T-cell (primary cell): ENCODE measurements around the gene TRIM7. TPM values are rescaled to one million over a fixed set of nuclear protein-coding genes. Genes with fewer than 3 reads are reported as not detected.
"Not testable (repeated sequence)": the region's sequence is repeated elsewhere in the genome, so short reads cannot be mapped to it uniquely, and the experiment has no call there.

ENCODE experiments used
- ATAC-seq, 4 experiments: fragments of 200-7000 bp in 3 of 4; fragments of 150-1000 bp in 1 of 4; cut with Tn5 transposase; replicated peaks in 1 of 4; 1 replicate in 3 of 4; 2 replicates in 1 of 4; pipeline ENCODE4 v1.10.0; 2021; ENCODE audit warnings: moderate library complexity in 3 of 4, mild to moderate bottlenecking in 2 of 4, moderate number of reproducible peaks in 1 of 4
- CTCF ChIA-PET, 2 donors: fragments of 300-600 bp; sonication (Branson Sonifier 250); formaldehyde crosslinking; loops; one replicate each; lab custom pipeline; 2022; ENCODE audit warnings: antibody characterized with exemption in 2 of 2; lab: Charles Lee
- POLR2A ChIA-PET, 2 donors: fragments of 300-600 bp; sonication (Branson Sonifier 250); formaldehyde crosslinking; loops; one replicate each; lab custom pipeline; 2022; ENCODE audit warnings: antibody characterized with exemption in 2 of 2; lab: Charles Lee
- DNase-seq, 35 experiments: peaks; one replicate each; pipeline versions ENCODE4 v3.0.0 to v3.0.0-alpha.2; 2013 to 2023
- H3K27ac ChIP-seq: one replicate; pipeline ENCODE4 v1.5.1; 2013; ENCODE audit warnings: low read length
- H3K27me3 ChIP-seq, 2 experiments: replicated peaks in 1 of 2; 1 replicate in 1 of 2; 2 replicates in 1 of 2; pipeline versions ENCODE4 v1.6.1 to v1.7.0; 2013; ENCODE audit warnings: low read length in 1 of 2, mixed read lengths in 1 of 2; ENCODE audit not compliant: control insufficient read depth in 2 of 2, insufficient read depth in 2 of 2; ENCODE audit errors: extremely low read depth in 1 of 2
- H3K36me3 ChIP-seq, 2 donors: 1 replicate in 1 of 2; 2 replicates in 1 of 2; pipeline versions ENCODE4 v1.6.1 to v1.7.0; 2013; ENCODE audit warnings: low read length in 1 of 2; ENCODE audit not compliant: control insufficient read depth in 2 of 2, insufficient read depth in 1 of 2; ENCODE audit errors: extremely low read depth in 1 of 2
- H3K4me1 ChIP-seq, 2 experiments: 1 replicate in 1 of 2; 2 replicates in 1 of 2; pipeline versions ENCODE4 v1.6.1 to v1.7.0; 2013; ENCODE audit warnings: low read length in 2 of 2, mixed read lengths in 1 of 2; ENCODE audit not compliant: insufficient read depth in 2 of 2, control insufficient read depth in 1 of 2; ENCODE audit errors: extremely low read depth in 1 of 2
- H3K4me3 ChIP-seq, 2 donors: 1 replicate in 1 of 2; 2 replicates in 1 of 2; pipeline versions ENCODE4 v1.5.1 to v1.7.0; 2013; ENCODE audit warnings: mild to moderate bottlenecking in 2 of 2, low read length in 1 of 2, moderate library complexity in 1 of 2; ENCODE audit not compliant: control insufficient read depth in 1 of 2; ENCODE audit errors: extremely low read depth in 1 of 2
- H3K9me3 ChIP-seq: 2 replicates; pipeline ENCODE4 v1.7.0; 2013
- H3K27ac Mint-ChIP-seq, 2 donors: one replicate each; pipeline ENCODE4 v1.8.0; 2020 to 2021; ENCODE audit warnings: mild to moderate bottlenecking in 2 of 2, mixed read lengths in 2 of 2
- H3K27me3 Mint-ChIP-seq, 2 donors: one replicate each; pipeline ENCODE4 v1.8.0; 2021 to 2022; ENCODE audit warnings: mixed read lengths in 2 of 2
- H3K36me3 Mint-ChIP-seq: one replicate; pipeline ENCODE4 v1.8.0; 2021; ENCODE audit warnings: mixed read lengths
- H3K4me1 Mint-ChIP-seq, 3 donors: one replicate each; pipeline ENCODE4 v1.8.0; 2020 to 2022; ENCODE audit warnings: mixed read lengths in 3 of 3, mild to moderate bottlenecking in 1 of 3
- H3K4me3 Mint-ChIP-seq, 3 donors: one replicate each; pipeline ENCODE4 v1.8.0; 2020 to 2022; ENCODE audit warnings: mild to moderate bottlenecking in 3 of 3, mixed read lengths in 3 of 3, moderate library complexity in 3 of 3
- H3K9me3 Mint-ChIP-seq, 3 donors: one replicate each; pipeline ENCODE4 v1.8.0; 2020 to 2022; ENCODE audit warnings: mixed read lengths in 3 of 3
- WGBS: methylation state at CpG from one replicate; pipeline ENCODE4 v1.1.5; 2013; ENCODE audit warnings: missing lambda C conversion rate; ENCODE audit not compliant: insufficient coverage; 5-methylcytosine and 5-hydroxymethylcytosine counted together
- total RNA-seq, 35 experiments: library from RNA in 6 of 35; stranded (reverse) in 6 of 35; fragments of 120-200 nt in 1 of 35; gene quantifications; one replicate each; pipeline versions ENCODE4 v1.2.1 to v1.2.4 and lab custom pipeline; 2013 to 2026

TRIM7 gene
- total RNA-seq, 5 donors from 2014 or later (not counting 1 experiment from before 2014, with no cell fraction given), result 1.6 to 3.1 (median 3.0) TPM

DNA sequence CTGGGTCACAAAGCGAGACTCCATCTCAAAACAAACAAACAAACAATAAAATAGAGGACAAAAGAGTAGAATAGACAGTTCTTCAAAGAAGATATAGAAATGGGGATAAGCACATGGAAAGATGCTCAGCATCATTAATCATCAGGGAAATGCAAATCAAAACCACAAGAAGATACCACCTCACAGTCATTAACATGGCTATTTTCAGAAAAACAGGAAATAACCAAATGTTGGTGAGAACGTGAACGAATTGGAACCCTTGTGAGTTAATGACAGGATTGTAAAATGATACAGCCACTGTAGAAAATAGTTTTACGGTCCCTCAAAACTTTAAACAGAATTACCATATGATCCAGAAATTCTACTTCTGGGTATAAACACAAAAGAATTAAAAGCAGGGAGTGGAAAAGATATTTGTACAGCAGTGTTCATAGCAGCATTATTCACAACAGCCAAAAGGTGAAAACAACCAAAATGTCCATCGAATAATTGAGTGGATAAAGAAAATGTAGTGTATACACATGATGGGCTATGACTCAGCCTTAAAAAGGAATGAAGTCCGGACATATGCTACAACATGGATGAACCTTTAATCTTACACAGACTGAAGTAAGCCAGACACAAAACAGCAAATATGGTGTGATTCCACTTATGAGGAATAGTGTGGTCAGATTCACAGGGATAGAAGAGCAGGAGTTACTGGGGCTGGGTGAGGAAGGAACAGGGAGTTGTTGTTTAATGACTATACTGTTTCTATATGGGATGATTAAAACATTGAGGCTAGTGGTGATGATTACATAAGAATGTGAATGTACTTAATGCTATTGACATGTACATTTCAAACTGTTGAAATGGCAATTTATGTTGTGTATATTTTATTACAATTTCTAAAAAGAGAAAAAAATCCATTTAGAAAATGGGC is 37.9 kb downstream of the TRIM7 start:
- Mint-ChIP-seq H3K9me3 (no peaks in the 10 kb centered on the region), H3K4me1 (peaks cover 30 to 57% (median 45%) of the 10 kb centered on the region in 3 donors), H3K27me3 (peaks cover 8 to 91% of the 10 kb centered on the region in 2 donors), H3K36me3 (no peaks in the 10 kb centered on the region), H3K4me3 (no peak overlapping the region), H3K27ac (no peak overlapping the region)
- Histone ChIP-seq H3K36me3 (no peaks in the 10 kb centered on the region), H3K9me3 (no peaks in the 10 kb centered on the region), H3K27me3 (peaks cover 18 to 74% of the 10 kb centered on the region in 2 experiments), H3K4me1 (peaks cover 2 to 28% of the 10 kb centered on the region in 2 experiments), H3K4me3 (no peak overlapping the region), H3K27ac (no peak overlapping the region)
- no peak for ATAC-seq
- DNase-seq, result peak in 1 of 35 experiments; percentile 23
- 100% methylated on average over 1 of the region's 6 CpGs for whole genome bisulfite sequencing
- POLR2A ChIA-PET, result no interaction called here
- CTCF ChIA-PET, result no interaction called here

DNA sequence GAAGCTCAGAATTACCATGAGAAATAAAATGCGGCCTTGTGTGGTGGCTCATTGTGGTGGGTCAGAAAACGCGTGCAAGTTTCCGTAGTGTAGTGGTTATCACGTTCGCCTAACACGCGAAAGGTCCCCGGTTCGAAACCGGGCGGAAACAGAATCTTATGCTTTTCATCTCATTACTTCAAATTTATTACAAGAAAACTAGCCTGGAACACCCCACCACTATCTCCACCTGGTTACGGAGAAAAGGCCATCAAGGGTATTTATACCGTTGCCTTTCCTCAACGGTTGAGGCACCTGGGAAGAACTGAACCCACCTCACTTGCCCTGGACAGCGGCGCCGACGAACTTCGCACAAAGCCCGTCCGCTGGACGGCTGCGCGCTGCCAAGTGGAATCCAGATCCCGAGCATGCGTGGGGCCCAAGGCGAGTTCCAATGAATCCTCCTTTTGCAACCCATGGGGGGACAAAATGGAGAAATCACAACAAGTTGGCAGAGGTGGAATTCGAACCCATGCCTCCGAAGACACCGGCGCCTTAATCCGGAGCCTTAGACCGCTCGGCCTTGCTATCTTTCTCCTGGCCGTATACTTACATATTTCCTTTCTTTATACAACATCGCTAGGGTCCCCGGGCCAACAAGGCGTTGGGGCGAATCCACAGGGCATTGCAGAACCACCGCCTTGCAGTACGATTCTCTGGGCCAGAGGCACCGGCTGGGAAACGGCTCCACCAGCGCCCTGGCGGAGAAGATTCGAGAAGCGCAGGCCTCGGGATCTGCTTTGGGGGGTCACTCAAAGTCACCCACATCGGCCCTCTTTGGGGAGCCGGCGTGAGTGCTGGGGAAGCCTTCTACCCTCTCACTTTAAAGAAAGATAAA is 40.7 kb downstream of the TRIM7 start:
- Histone ChIP-seq H3K4me1 (peaks cover 2 to 39% of the 10 kb centered on the region in 2 experiments), H3K27me3 (peaks cover 7 to 57% of the 10 kb centered on the region in 2 experiments), H3K9me3 (no peaks in the 10 kb centered on the region), H3K36me3 (no peaks in the 10 kb centered on the region), H3K4me3 (peak overlapping the region in 1 of 2 donors; percentile 11), H3K27ac (no peak overlapping the region)
- ChIA-PET CTCF (no interaction called here), POLR2A (no interaction called here)
- DNase-seq (no peak), ATAC-seq (no peak)
- 24% methylated on average over 36 of the region's 52 CpGs for WGBS
- H3K27ac Mint-ChIP-seq, result no peak overlapping the region
- peaks cover 8 to 72% of the 10 kb centered on the region in 2 donors for H3K27me3 Mint-ChIP-seq
- peak overlapping the region in 1 of 3 donors; percentile 63 for H3K4me3 Mint-ChIP-seq
- H3K36me3 Mint-ChIP-seq, result no peaks in the 10 kb centered on the region
- peaks cover 33 to 55% (median 45%) of the 10 kb centered on the region in 3 donors for H3K4me1 Mint-ChIP-seq
- H3K9me3 Mint-ChIP-seq, result no peaks in the 10 kb centered on the region

DNA sequence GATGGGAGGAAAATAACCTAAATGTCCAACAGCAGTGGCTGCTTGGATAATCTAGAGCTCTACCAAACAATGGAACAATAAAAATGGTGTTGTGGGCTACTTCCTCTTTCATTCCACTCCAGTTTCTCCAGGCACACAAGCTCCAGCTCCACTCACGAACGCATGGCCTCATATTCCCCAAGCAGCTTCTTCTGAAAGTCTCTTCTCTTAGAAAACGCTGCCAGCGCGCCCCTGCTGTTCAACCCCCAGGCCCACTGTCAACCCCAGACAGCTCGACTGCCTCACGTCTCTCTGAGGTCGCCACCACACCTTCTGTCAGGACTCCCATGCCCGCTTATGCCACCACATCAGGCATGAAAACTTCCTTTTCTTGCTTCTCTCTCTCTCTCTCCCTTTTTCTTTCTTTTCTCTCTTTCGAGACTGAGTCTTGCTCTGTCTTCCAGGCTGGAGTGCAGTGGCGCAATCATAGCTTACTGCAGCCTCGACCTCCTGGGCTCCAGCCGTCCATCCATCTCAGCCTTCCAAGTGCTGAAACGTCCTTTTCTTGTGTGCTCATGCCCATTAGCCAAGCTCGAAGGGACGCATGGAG is 41.4 kb downstream of the TRIM7 start:
- DNase-seq, result peak in 1 of 35 experiments; percentile 22
- peaks cover 32 to 50% (median 44%) of the 10 kb centered on the region in 3 donors for H3K4me1 Mint-ChIP-seq
- Histone ChIP-seq H3K27me3 (peaks cover 5 to 57% of the 10 kb centered on the region in 2 experiments), H3K27ac (no peak overlapping the region), H3K9me3 (no peaks in the 10 kb centered on the region), H3K36me3 (no peaks in the 10 kb centered on the region), H3K4me3 (no peak overlapping the region), H3K4me1 (peaks cover 2 to 39% of the 10 kb centered on the region in 2 experiments)
- no peaks in the 10 kb centered on the region for H3K9me3 Mint-ChIP-seq
- ChIA-PET POLR2A (no interaction called here), CTCF (interaction anchor here in 1 of 2 donors (0.7 kb wide), 1 partner anchor 63 kb away, joined by 3 read pairs; no protein-coding TSS in a partner anchor)
- peak overlapping the region in 1 of 3 donors; percentile 63 for H3K4me3 Mint-ChIP-seq
- H3K27me3 Mint-ChIP-seq, result peaks cover 4 to 67% of the 10 kb centered on the region in 2 donors
- no peaks in the 10 kb centered on the region for H3K36me3 Mint-ChIP-seq
- 53% methylated on average over 10 of the region's 16 CpGs for WGBS
- peak overlapping the region in 1 of 2 donors; percentile 34 for H3K27ac Mint-ChIP-seq
- no peak for ATAC-seq

DNA sequence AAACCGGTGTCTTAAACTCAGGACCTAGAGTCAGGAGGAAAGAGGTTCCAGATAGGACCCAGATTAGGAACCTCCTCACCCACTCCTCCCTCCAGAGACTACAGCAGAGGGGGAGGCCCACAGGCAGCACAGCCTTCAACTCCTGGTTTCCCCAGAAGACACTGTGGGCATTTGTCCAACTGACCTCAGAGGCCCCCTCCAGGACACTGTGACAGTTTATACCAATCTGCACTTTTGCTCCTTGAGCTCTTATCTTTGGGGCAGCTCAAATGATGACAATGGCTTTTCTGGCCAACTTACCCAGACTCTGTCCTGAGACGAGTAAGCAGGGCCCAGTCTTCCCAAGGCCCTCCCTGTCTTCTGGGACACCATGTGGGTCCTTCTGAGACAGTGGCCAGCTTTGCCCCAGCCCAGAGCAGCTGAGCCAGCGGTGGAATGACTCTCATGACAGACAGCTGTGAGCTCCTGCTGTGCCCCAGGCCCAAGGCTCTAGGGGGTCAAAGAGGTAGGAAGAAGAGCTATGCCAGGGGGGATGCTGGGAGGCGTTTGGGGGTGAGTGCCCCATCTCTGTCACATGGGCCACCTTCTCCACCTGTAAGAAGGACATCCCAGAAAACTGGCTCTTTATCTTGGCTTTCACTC is 43.3 kb downstream of the TRIM7 start:
- DNase-seq (no peak), ATAC-seq (no peak)
- no peaks in the 10 kb centered on the region for H3K9me3 Mint-ChIP-seq
- peak overlapping the region in 1 of 3 donors; percentile 75 for H3K4me3 Mint-ChIP-seq
- H3K4me1 ChIP-seq, result peaks cover 0 to 39% of the 10 kb centered on the region in 2 experiments
- WGBS, result 96% methylated on average over 2 of the region's 4 CpGs
- H3K36me3 ChIP-seq, result no peaks in the 10 kb centered on the region
- H3K27ac ChIP-seq, result peak overlapping the region; percentile 80
- ChIA-PET POLR2A (interaction anchor here in 1 of 2 donors (0.6 kb wide), 1 partner anchor 657 kb away, joined by 3 read pairs; no protein-coding TSS in a partner anchor), CTCF (interaction anchor here (0.6 to 1.1 kb wide), 2 partner anchors 23 to 24 kb away, joined by 3 read pairs; no protein-coding TSS in a partner anchor)
- H3K27me3 ChIP-seq, result peaks cover under 1 to 53% of the 10 kb centered on the region in 2 experiments
- H3K9me3 ChIP-seq, result no peaks in the 10 kb centered on the region
- H3K36me3 Mint-ChIP-seq, result no peaks in the 10 kb centered on the region
- H3K4me1 Mint-ChIP-seq, result peaks cover 29 to 42% (median 35%) of the 10 kb centered on the region in 3 donors
- H3K27ac Mint-ChIP-seq, result peak overlapping the region in 1 of 2 donors; percentile 80
- H3K4me3 ChIP-seq, result peak overlapping the region in 1 of 2 donors; percentile 43
- peaks cover 4 to 47% of the 10 kb centered on the region in 2 donors for H3K27me3 Mint-ChIP-seq

DNA sequence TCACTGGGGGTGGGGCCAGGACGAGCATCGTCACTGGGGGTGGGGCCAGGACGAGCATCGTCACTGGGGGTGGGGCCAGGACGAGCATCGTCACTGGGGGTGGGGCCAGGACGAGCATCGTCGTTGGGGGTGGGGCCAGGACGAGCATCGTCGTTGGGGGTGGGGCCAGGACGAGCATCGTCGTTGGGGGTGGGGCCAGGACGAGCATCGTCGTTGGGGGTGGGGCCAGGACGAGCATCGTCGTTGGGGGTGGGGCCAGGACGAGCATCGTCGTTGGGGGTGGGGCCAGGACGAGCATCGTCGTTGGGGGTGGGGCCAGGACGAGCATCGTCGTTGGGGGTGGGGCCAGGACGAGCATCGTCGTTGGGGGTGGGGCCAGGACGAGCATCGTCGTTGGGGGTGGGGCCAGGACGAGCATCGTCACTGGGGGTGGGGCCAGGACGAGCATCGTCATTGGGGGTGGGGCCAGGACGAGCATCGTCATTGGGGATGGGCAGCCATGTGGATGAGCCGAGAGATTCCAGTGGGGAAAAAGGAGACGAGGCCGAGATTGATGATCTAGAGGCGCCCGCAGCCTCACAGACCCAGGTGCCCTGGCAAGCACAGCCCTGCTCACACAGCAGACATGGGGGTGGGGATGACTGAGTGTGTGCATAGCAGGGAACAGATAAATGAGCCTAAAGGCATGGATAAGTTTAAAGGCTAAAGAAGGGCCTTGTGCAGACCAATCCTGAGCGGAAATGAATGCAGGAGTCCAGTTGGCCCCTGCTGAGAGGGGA is 44.1 kb downstream of the TRIM7 start:
- H3K36me3 Mint-ChIP-seq, H3K9me3 ChIP-seq, H3K9me3 Mint-ChIP-seq, H3K36me3 ChIP-seq, POLR2A ChIA-PET: not testable (repeated sequence)
- peak overlapping the region; percentile 80 for H3K27ac ChIP-seq
- H3K4me1 ChIP-seq, result peaks cover 0 to 39% of the 10 kb centered on the region in 2 experiments
- peaks cover 0 to 46% of the 10 kb centered on the region in 2 experiments for H3K27me3 ChIP-seq
- Mint-ChIP-seq H3K4me1 (peaks cover 26 to 42% (median 31%) of the 10 kb centered on the region in 3 donors), H3K27ac (peak overlapping the region in 1 of 2 donors; percentile 80), H3K27me3 (peaks cover 4 to 41% of the 10 kb centered on the region in 2 donors), H3K4me3 (peak overlapping the region; percentile 52 to 83 (median 65))
- DNase-seq, result peak in 34 of 35 experiments; percentile 15 to 82 (median 44)
- WGBS, result 13% methylated on average over 13 of the region's 48 CpGs
- ATAC-seq, result peak in 3 of 4 experiments; percentile 32 to 38 (median 38)
- CTCF ChIA-PET, result interaction anchor here in 1 of 2 donors (1.2 kb wide), 1 partner anchor 12 kb away, joined by 5 read pairs; no protein-coding TSS in a partner anchor
- H3K4me3 ChIP-seq, result peak overlapping the region; percentile 0 to 43
